HepG2 (cell line): ENCODE measurements around the gene SLCO4A1. TPM values are rescaled to one million over a fixed set of nuclear protein-coding genes. Genes with fewer than 3 reads are reported as not detected.

Experiments
- EP300 ChIP-seq, 3 experiments: sonication (generic) in 1 of 3; formaldehyde crosslinking in 1 of 3; IDR thresholded peaks; 2 replicates each; pipeline versions ENCODE4 v1.5.1 to v1.6.1; 2011 to 2020; ENCODE audit warnings: low read depth in 2 of 3, low read length in 2 of 3, borderline replicate concordance in 1 of 3, improper control_type of control experiment in 1 of 3, mild to moderate bottlenecking in 1 of 3, missing genetic modification reagents in 1 of 3, moderate library complexity in 1 of 3
- HDAC1 ChIP-seq: sonication (generic); formaldehyde crosslinking; IDR thresholded peaks from 2 replicates; pipeline ENCODE4 v1.5.1; 2020; ENCODE audit warnings: mild to moderate bottlenecking, missing genetic modification reagents
- HMGXB4 ChIP-seq, 2 experiments: sonication (generic) in 1 of 2; formaldehyde crosslinking in 1 of 2; IDR thresholded peaks; 2 replicates each; pipeline versions ENCODE4 v1.4.0 to v1.6.1; 2018 to 2020; ENCODE audit warnings: missing genetic modification reagents in 2 of 2, borderline replicate concordance in 1 of 2, low read depth in 1 of 2, mild to moderate bottlenecking in 1 of 2, missing biosample characterization in 1 of 2
- NFE2L1 ChIP-seq: sonication (generic); formaldehyde crosslinking; IDR thresholded peaks from 2 replicates; pipeline ENCODE4 v1.4.0; 2020; ENCODE audit warnings: missing genetic modification reagents, mild to moderate bottlenecking, borderline replicate concordance
- SAP130 ChIP-seq: IDR thresholded peaks from 2 replicates; pipeline ENCODE4 v1.6.1; 2016; ENCODE audit warnings: low read depth
- SNRNP70 ChIP-seq: fragments of 200-400 bp; formaldehyde crosslinking; IDR thresholded peaks from 2 replicates; pipeline ENCODE4 v1.6.1; 2017; ENCODE audit warnings: mild to moderate bottlenecking, low read depth, low read length, moderate library complexity
- SOX6 ChIP-seq, 2 experiments: fragments of 450-650 bp in 1 of 2; sonication (generic) in 1 of 2; formaldehyde crosslinking in 1 of 2; IDR thresholded peaks; 2 replicates each; pipeline versions ENCODE4 v1.4.0 to v1.6.1; 2017 to 2020; ENCODE audit warnings: antibody characterized with exemption in 1 of 2, mild to moderate bottlenecking in 1 of 2, missing genetic modification reagents in 1 of 2
- ZBTB38 ChIP-seq: sonication (generic); formaldehyde crosslinking; IDR thresholded peaks from 2 replicates; pipeline ENCODE4 v1.5.1; 2020; ENCODE audit warnings: mild to moderate bottlenecking, missing genetic modification reagents
- ZBTB49 ChIP-seq: sonication (generic); formaldehyde crosslinking; IDR thresholded peaks from 2 replicates; pipeline ENCODE4 v1.4.0; 2020; ENCODE audit warnings: missing genetic modification reagents, borderline replicate concordance
- ZFP1 ChIP-seq: IDR thresholded peaks from 2 replicates; pipeline ENCODE4 v1.6.1; 2016
- ZFP90 ChIP-seq: sonication (generic); formaldehyde crosslinking; IDR thresholded peaks from 2 replicates; pipeline ENCODE4 v1.8.0; 2022; ENCODE audit warnings: missing genetic modification reagents, mild to moderate bottlenecking, inconsistent platforms, borderline replicate concordance
- ZFY ChIP-seq: sonication (generic); formaldehyde crosslinking; IDR thresholded peaks from 2 replicates; pipeline ENCODE4 v1.4.0; 2020; ENCODE audit warnings: missing genetic modification reagents
- ZFYVE20 ChIP-seq: sonication (generic); formaldehyde crosslinking; IDR thresholded peaks from 2 replicates; pipeline ENCODE4 v1.8.0; 2023; ENCODE audit warnings: low read depth, mild to moderate bottlenecking, moderate library complexity, missing genetic modification reagents, borderline replicate concordance
- ZNF629 ChIP-seq: sonication (generic); formaldehyde crosslinking; conservative IDR thresholded peaks from 2 replicates; pipeline ENCODE4 v1.5.0; 2020; ENCODE audit warnings: missing genetic modification reagents
- ZNF768 ChIP-seq: sonication (generic); formaldehyde crosslinking; IDR thresholded peaks from 2 replicates; pipeline ENCODE4 v1.4.0; 2020; ENCODE audit warnings: missing genetic modification reagents
- ZSCAN21 ChIP-seq: sonication (generic); formaldehyde crosslinking; IDR thresholded peaks from 2 replicates; pipeline ENCODE4 v1.8.0; 2022; ENCODE audit warnings: mild to moderate bottlenecking, missing genetic modification reagents, moderate library complexity, borderline replicate concordance
- polyA plus RNA-seq, 8 experiments: library from polyadenylated mRNA; depleted of rRNA in 3 of 8; stranded (reverse) in 7 of 8; unstranded in 1 of 8; fragments of >200 nt; fragmentation: Illumina TruSeq in 4 of 8; extraction: Trizol in 4 of 8; gene quantifications; 2 replicates each; pipeline versions ENCODE4 v1.2.1 to v1.2.3, GENCODE V29; 2011 to 2016; ENCODE audit warnings: low read depth in 4 of 8, missing spikeins in 1 of 8, mixed read lengths in 1 of 8; ENCODE audit not compliant: insufficient read depth in 1 of 8
- total RNA-seq, 5 experiments: library from RNA; depleted of rRNA; stranded (reverse); fragments of >200 nt; fragmentation: Illumina TruSeq; extraction: Trizol; gene quantifications; 2 replicates each; pipeline ENCODE4 v1.2.3, GENCODE V29; 2016; ENCODE audit warnings: low read depth in 1 of 5
- TF ChIP-seq, protein P1 (sequence below): sonication (generic); formaldehyde crosslinking; IDR thresholded peaks from 2 replicates; pipeline ENCODE4 v1.4.0; 2020; ENCODE audit warnings: mild to moderate bottlenecking, missing genetic modification reagents

The SLCO4A1 gene
- total and polyA plus RNA-seq, 2 of the 13 experiments (the other 11 are each of a cell fraction or from before 2014, with no cell fraction given): 55.5 to 112 TPM

- TF ChIP-seq EP300 (IDR thresholded peaks at IDR 0.05; ENCODE audit: low read depth in 2 of 2, low read length in 2 of 2) (no peak), EP300 (CRISPR knock-in tag; IDR thresholded peaks at IDR 0.05; ENCODE audit: borderline replicate concordance) (peak; percentile 9; the same call in 1 of the 2 replicates), ZSCAN21 (CRISPR knock-in tag) (peak; percentile 47; the same call in 1 of the 2 replicates), NFE2L1 (CRISPR knock-in tag) (peak; percentile 63; the same call in 1 of the 2 replicates), ZBTB38 (CRISPR knock-in tag) (0 out of 2 replicates have a peak, but pooled peaks have one; percentile 37), ZFP1 (CRISPR knock-in tag) (no peak; the same call in 1 of the 2 replicates), SAP130 (peak; percentile 38; the same call in 1 of the 2 replicates), ZFP90 (0 out of 2 replicates have a peak, but pooled peaks have one; percentile 57), ZFY (CRISPR knock-in tag) (peak; percentile 47; the same call in 1 of the 2 replicates), ZNF768 (peak; percentile 73), HMGXB4 (CRISPR knock-in tag; IDR thresholded peaks at IDR 0.05; ENCODE audit: borderline replicate concordance in 1 of 2, low read depth in 1 of 2) (peak; percentile 14 to 23; a peak in 1 of 4 replicates), ZFYVE20 (no peak), ZBTB49 (no peak), SOX6 (IDR thresholded peaks at IDR 0.05) (no peak), SOX6 (CRISPR knock-in tag; IDR thresholded peaks at IDR 0.05) (0 out of 2 replicates have a peak, but pooled peaks have one; percentile 11), HDAC1 (CRISPR knock-in tag) (peak; percentile 34; the same call in 1 of the 2 replicates), SNRNP70 (no peak), ZNF629 (CRISPR knock-in tag) (peak; percentile 96)
- TF ChIP-seq, protein P1, sequence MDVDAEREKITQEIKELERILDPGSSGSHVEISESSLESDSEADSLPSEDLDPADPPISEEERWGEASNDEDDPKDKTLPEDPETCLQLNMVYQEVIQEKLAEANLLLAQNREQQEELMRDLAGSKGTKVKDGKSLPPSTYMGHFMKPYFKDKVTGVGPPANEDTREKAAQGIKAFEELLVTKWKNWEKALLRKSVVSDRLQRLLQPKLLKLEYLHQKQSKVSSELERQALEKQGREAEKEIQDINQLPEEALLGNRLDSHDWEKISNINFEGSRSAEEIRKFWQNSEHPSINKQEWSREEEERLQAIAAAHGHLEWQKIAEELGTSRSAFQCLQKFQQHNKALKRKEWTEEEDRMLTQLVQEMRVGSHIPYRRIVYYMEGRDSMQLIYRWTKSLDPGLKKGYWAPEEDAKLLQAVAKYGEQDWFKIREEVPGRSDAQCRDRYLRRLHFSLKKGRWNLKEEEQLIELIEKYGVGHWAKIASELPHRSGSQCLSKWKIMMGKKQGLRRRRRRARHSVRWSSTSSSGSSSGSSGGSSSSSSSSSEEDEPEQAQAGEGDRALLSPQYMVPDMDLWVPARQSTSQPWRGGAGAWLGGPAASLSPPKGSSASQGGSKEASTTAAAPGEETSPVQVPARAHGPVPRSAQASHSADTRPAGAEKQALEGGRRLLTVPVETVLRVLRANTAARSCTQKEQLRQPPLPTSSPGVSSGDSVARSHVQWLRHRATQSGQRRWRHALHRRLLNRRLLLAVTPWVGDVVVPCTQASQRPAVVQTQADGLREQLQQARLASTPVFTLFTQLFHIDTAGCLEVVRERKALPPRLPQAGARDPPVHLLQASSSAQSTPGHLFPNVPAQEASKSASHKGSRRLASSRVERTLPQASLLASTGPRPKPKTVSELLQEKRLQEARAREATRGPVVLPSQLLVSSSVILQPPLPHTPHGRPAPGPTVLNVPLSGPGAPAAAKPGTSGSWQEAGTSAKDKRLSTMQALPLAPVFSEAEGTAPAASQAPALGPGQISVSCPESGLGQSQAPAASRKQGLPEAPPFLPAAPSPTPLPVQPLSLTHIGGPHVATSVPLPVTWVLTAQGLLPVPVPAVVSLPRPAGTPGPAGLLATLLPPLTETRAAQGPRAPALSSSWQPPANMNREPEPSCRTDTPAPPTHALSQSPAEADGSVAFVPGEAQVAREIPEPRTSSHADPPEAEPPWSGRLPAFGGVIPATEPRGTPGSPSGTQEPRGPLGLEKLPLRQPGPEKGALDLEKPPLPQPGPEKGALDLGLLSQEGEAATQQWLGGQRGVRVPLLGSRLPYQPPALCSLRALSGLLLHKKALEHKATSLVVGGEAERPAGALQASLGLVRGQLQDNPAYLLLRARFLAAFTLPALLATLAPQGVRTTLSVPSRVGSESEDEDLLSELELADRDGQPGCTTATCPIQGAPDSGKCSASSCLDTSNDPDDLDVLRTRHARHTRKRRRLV (CRISPR knock-in tag): 0 out of 2 replicates have a peak, but pooled peaks have one; percentile 67
Measured at GRCh38 chr20:62617711-62618483, 24.4 kb upstream of the SLCO4A1 start (continued).
